ENCODE results near the gene NCOA5. TPM values are rescaled to one million over a fixed set of nuclear protein-coding genes. Genes with fewer than 3 reads are reported as not detected.
A peak's percentile ranks its signal among the peaks of the same experiment; 100 is the strongest.

The NCOA5 gene
- total and polyA plus RNA-seq, 9 of the 15 experiments (the other 6 are each of a cell fraction or from before 2014, with no cell fraction given): 3.9 to 22.8 (median 13.8) TPM

GRCh38 chr20:46132705-46133120, 43.0 kb upstream of the NCOA5 start (continued):
- TF ChIP-seq ZBTB40 (IDR thresholded peaks at IDR 0.05): no peak
- TF ChIP-seq ZBTB40 (CRISPR knock-in tag; IDR thresholded peaks at IDR 0.05): no peak
- no peak for TF ChIP-seq NR0B1 (IDR thresholded peaks at IDR 0.05; ENCODE audit: partially characterized antibody)
- no peak for TF ChIP-seq ZKSCAN3 (CRISPR knock-in tag; IDR thresholded peaks at IDR 0.05)
- TF ChIP-seq SIN3A (IDR thresholded peaks at IDR 0.05; ENCODE audit: borderline replicate concordance in 2 of 2, control insufficient read depth in 1 of 2, low read depth in 2 of 2, low read length in 2 of 2): no peak
- TF ChIP-seq ZFP36 (IDR thresholded peaks at IDR 0.05; ENCODE audit: low read depth, low read length, partially characterized antibody): peak; percentile 35
- TF ChIP-seq DDX20 (tag; IDR thresholded peaks at IDR 0.05; ENCODE audit: low read depth): no peak
- no peak for TF ChIP-seq MCM5 (IDR thresholded peaks at IDR 0.05; ENCODE audit: low read depth)
- TF ChIP-seq GMEB1 (CRISPR knock-in tag; IDR thresholded peaks at IDR 0.05): no peak
- 0 out of 2 replicates have a peak, but pooled peaks have one; percentile 30 for TF ChIP-seq HCFC1 (IDR thresholded peaks at IDR 0.05; ENCODE audit: low read depth, low read length)
- 0 out of 4 replicates have a peak, but pooled peaks of 1 of the 2 experiments have one; percentile 51 for TF ChIP-seq TEAD1 (CRISPR knock-in tag; IDR thresholded peaks at IDR 0.05)
- no peak for TF ChIP-seq NCOR1 (IDR thresholded peaks at IDR 0.05)
- TF ChIP-seq E2F4 (CRISPR knock-in tag; IDR thresholded peaks at IDR 0.05; ENCODE audit: low read depth): no peak
- TF ChIP-seq ESRRA (IDR thresholded peaks at IDR 0.05; ENCODE audit: borderline replicate concordance, low read depth): no peak
- no peak for TF ChIP-seq LEF1 (IDR thresholded peaks at IDR 0.05)
